Vagina (tissue), 2 donors: ENCODE results near the gene RRAS. TPM values are rescaled to one million over a fixed set of nuclear protein-coding genes. Genes with fewer than 3 reads are reported as not detected.

Experiments
- DNase-seq, 2 donors: peaks; one replicate each; pipeline ENCODE4 v3.0.0-alpha.2; 2017; ENCODE audit errors: extremely low spot score in 2 of 2
- H3K27ac ChIP-seq: fragments of 200-600 bp; sonication (generic); one replicate; pipeline ENCODE4 v1.5.1; 2019
- H3K27me3 ChIP-seq: fragments of 200-600 bp; sonication (generic); one replicate; pipeline ENCODE4 v1.5.1; 2019
- H3K36me3 ChIP-seq, 2 donors: fragments of 200-600 bp; sonication (generic); one replicate each; pipeline ENCODE4 v1.5.1; 2017 to 2019
- H3K4me1 ChIP-seq: fragments of 200-600 bp; sonication (generic); one replicate; pipeline ENCODE4 v1.5.1; 2019
- H3K4me3 ChIP-seq, 2 donors: fragments of 200-600 bp; sonication (generic); 1 replicate in 1 of 2; 2 replicates in 1 of 2; pipeline ENCODE4 v1.5.1; 2016 to 2019
- H3K9me3 ChIP-seq: fragments of 200-600 bp; sonication (generic); one replicate; pipeline ENCODE4 v1.5.1; 2019
- POLR2A ChIP-seq, 2 donors: fragments of 450-650 bp; IDR thresholded peaks; one replicate each; pipeline ENCODE4 v1.6.1; 2017; ENCODE audit warnings: antibody characterized with exemption in 2 of 2, mild to moderate bottlenecking in 2 of 2, moderate library complexity in 2 of 2
- POLR2AphosphoS5 ChIP-seq, 2 donors: sonication (generic); formaldehyde crosslinking; IDR thresholded peaks; one replicate each; pipeline ENCODE4 v1.9.0; 2017; ENCODE audit warnings: antibody characterized with exemption in 2 of 2, mild to moderate bottlenecking in 2 of 2, low read depth in 1 of 2; ENCODE audit not compliant: insufficient read depth in 1 of 2
- intact Hi-C: fragments of 100-400 bp; cut with DNase I; formaldehyde crosslinking; loops from one replicate; pipeline ENCODE4 v1.15.1; 2023
- total RNA-seq: library from RNA; depleted of rRNA; stranded (reverse); fragments of >200 nt; gene quantifications from one replicate; pipeline ENCODE4 v1.2.3, GENCODE V29; 2016
- TF ChIP-seq, protein P1 (sequence below), 3 experiments: fragments of 450-650 bp in 2 of 3; fragments of 200-600 bp in 1 of 3; sonication (generic) in 1 of 3; IDR thresholded peaks; one replicate each; pipeline ENCODE4 v1.5.1; 2017 to 2019; ENCODE audit warnings: antibody characterized with exemption in 3 of 3, mild to moderate bottlenecking in 2 of 3, moderate library complexity in 2 of 3

Gene RRAS
- total RNA-seq, 1 donor from 2014 or later = 112 TPM

DNA sequence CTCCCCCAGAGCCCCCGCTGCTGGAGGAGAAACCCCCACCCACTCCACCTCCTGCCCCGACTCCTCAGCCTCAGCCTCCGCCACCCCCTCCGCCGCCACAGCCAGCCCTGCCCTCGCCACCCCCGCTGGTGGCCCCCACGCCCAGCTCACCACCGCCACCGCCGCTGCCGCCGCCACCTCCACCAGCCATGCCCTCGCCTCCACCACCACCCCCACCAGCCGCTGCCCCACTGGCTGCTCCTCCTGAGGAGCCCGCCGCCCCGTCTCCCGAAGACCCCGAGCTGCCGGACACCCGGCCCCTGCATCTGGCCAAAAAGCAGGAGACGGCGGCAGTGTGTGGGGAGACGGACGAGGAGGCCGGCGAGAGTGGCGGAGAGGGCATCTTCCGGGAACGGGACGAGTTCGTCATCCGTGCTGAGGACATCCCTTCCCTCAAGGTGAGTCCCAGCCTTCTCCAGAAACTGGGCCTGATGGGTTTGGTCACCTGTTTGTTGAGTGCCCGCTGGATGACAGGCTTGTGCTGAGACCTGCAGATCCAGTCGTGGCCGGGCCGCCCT is 38.4 kb downstream of the RRAS start:
- peaks cover 0 to 63% of the 10 kb centered on the region in 2 donors for H3K36me3 ChIP-seq
- intact Hi-C loops = no loop called here
- no peak for DNase-seq
- H3K27me3 ChIP-seq = no peaks in the 10 kb centered on the region
- no peaks in the 10 kb centered on the region for H3K9me3 ChIP-seq
- no peak for TF ChIP-seq POLR2A (IDR thresholded peaks at IDR 0.05)
- no peak for TF ChIP-seq POLR2AphosphoS5 (IDR thresholded peaks at IDR 0.05; ENCODE audit: insufficient read depth in 1 of 2, low read depth in 1 of 2)
- TF ChIP-seq, protein P1, sequence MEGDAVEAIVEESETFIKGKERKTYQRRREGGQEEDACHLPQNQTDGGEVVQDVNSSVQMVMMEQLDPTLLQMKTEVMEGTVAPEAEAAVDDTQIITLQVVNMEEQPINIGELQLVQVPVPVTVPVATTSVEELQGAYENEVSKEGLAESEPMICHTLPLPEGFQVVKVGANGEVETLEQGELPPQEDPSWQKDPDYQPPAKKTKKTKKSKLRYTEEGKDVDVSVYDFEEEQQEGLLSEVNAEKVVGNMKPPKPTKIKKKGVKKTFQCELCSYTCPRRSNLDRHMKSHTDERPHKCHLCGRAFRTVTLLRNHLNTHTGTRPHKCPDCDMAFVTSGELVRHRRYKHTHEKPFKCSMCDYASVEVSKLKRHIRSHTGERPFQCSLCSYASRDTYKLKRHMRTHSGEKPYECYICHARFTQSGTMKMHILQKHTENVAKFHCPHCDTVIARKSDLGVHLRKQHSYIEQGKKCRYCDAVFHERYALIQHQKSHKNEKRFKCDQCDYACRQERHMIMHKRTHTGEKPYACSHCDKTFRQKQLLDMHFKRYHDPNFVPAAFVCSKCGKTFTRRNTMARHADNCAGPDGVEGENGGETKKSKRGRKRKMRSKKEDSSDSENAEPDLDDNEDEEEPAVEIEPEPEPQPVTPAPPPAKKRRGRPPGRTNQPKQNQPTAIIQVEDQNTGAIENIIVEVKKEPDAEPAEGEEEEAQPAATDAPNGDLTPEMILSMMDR (IDR thresholded peaks at IDR 0.05) = no peak
- no peak overlapping the region for H3K27ac ChIP-seq
- no peak overlapping the region for H3K4me3 ChIP-seq
- no peaks in the 10 kb centered on the region for H3K4me1 ChIP-seq

DNA sequence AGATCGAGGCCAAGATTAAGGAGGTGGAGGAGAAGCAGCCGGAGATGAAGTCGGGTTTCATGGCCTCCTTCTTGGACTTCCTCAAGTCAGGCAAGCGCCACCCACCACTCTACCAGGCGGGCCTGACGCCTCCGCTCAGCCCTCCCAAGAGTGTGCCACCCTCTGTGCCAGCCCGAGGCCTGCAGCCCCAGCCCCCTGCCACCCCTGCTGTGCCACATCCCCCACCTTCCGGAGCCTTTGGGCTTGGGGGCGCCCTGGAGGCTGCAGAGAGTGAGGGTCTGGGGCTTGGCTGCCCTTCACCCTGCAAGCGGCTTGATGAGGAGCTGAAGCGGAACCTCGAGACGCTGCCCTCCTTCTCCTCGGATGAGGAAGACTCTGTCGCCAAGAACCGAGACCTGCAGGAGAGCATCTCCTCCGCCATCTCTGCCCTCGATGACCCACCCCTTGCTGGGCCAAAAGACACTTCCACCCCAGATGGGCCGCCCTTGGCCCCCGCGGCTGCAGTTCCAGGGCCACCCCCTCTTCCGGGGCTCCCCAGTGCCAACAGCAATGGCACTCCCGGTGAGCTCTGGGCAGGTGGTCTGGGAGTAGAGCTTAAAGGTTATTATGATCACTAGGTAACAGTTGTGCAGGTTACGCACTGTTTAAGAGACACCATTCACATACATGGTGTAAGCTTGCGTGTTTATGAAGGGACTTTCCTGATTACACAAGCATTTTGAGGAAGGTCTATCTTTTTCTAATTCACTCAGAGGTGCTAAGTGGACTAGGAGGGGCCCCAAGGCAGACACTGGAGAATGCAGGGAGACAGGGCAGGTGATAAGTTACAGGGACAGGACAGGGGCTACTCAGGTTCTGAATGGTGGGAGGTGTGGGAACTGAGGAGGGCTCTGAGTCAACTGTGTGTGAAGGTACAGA is 40.3 kb downstream of the RRAS start:
- intact Hi-C loops = no loop called here
- no peak for DNase-seq
- H3K4me1 ChIP-seq = no peaks in the 10 kb centered on the region
- no peak overlapping the region for H3K4me3 ChIP-seq
- H3K9me3 ChIP-seq = no peaks in the 10 kb centered on the region
- no peak overlapping the region for H3K27ac ChIP-seq
- no peaks in the 10 kb centered on the region for H3K27me3 ChIP-seq
- no peak for TF ChIP-seq POLR2AphosphoS5 (IDR thresholded peaks at IDR 0.05; ENCODE audit: insufficient read depth in 1 of 2, low read depth in 1 of 2)
- TF ChIP-seq, protein P1 (IDR thresholded peaks at IDR 0.05) = no peak
- TF ChIP-seq POLR2A (IDR thresholded peaks at IDR 0.05) = no peak
- H3K36me3 ChIP-seq = peaks cover 0 to 74% of the 10 kb centered on the region in 2 donors

DNA sequence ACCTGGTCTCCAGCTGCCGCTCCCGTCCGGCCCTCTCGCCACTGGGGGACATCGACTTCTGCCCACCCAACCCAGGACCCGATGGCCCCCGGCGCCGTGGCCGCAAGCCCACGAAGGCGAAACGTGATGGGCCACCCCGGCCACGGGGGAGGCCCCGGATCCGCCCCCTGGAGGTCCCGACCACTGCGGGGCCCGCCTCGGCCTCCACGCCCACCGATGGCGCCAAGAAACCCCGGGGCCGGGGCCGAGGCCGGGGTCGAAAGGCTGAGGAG is 42.3 kb downstream of the RRAS start:
- H3K9me3 ChIP-seq = no peaks in the 10 kb centered on the region
- peaks cover 11% of the 10 kb centered on the region for H3K4me1 ChIP-seq
- intact Hi-C loops = no loop called here
- no peak overlapping the region for H3K27ac ChIP-seq
- no peak for DNase-seq
- TF ChIP-seq POLR2AphosphoS5 (IDR thresholded peaks at IDR 0.05; ENCODE audit: insufficient read depth in 1 of 2, low read depth in 1 of 2) = no peak
- TF ChIP-seq, protein P1 (IDR thresholded peaks at IDR 0.05) = no peak
- no peak for TF ChIP-seq POLR2A (IDR thresholded peaks at IDR 0.05)
- no peak overlapping the region for H3K4me3 ChIP-seq
- no peaks in the 10 kb centered on the region for H3K27me3 ChIP-seq
- peaks cover 0 to 58% of the 10 kb centered on the region in 2 donors for H3K36me3 ChIP-seq

DNA sequence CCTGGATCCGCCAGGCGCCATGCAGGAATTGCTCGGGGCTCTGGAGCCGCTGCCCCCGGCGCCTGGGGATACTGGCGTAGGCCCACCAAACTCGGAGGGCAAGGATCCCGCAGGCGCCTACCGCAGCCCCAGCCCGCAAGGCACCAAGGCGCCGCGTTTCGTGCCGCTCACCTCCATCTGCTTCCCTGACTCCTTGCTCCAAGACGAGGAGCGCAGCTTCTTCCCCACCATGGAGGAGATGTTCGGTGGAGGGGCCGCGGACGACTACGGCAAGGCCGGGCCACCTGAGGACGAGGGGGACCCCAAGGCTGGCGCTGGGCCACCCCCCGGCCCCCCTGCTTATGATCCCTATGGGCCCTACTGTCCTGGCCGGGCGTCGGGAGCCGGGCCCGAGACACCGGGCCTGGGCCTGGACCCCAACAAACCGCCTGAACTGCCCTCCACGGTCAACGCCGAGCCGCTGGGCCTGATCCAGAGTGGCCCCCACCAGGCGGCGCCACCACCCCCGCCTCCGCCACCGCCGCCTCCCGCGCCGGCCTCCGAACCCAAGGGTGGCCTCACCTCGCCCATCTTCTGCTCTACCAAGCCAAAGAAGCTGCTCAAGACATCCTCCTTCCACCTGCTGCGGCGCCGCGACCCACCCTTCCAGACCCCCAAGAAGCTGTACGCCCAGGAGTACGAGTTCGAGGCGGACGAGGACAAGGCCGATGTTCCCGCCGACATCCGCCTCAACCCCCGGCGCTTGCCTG is 42.8 kb downstream of the RRAS start:
- H3K27ac ChIP-seq = no peak overlapping the region
- TF ChIP-seq POLR2AphosphoS5 (IDR thresholded peaks at IDR 0.05; ENCODE audit: insufficient read depth in 1 of 2, low read depth in 1 of 2) = no peak
- TF ChIP-seq, protein P1 (IDR thresholded peaks at IDR 0.05) = no peak
- TF ChIP-seq POLR2A (IDR thresholded peaks at IDR 0.05) = no peak
- no peaks in the 10 kb centered on the region for H3K9me3 ChIP-seq
- intact Hi-C loops = no loop called here
- H3K4me1 ChIP-seq = peaks cover 16% of the 10 kb centered on the region
- DNase-seq = no peak
- no peak overlapping the region for H3K4me3 ChIP-seq
- peaks cover 0 to 53% of the 10 kb centered on the region in 2 donors for H3K36me3 ChIP-seq
- no peaks in the 10 kb centered on the region for H3K27me3 ChIP-seq
